ENCODE data around the gene GYS1. TPM values are rescaled to one million over a fixed set of nuclear protein-coding genes. Genes with fewer than 3 reads are reported as not detected.

The GYS1 gene
- total and polyA plus RNA-seq, 2 of the 8 experiments (the other 6 are each of a cell fraction or from before 2014, with no cell fraction given): 30.0 to 38.7 TPM

DNA sequence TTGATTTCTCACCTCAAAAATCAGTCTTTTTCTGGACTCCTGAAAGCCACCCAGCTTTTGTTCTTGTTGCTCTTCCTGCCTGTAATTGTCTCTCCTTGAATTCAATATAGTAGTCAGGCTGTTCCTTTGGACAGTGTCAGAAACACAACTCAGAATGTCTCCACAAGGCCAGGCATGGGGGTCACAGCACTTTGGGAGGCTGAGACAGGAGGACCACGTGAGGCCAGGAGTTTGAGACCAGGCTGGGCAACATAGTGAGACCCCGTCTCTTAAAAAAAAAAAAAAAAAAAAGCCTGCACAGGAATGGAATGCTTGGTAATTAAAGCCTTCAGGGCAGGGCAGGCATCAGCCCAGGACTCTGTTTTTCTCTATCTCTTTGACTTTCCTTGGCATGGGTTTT lies 47.3 kb downstream of the GYS1 start:
- ChIA-PET CTCF (ENCODE audit: partially characterized antibody) (interaction anchor here (0.6 to 1.1 kb wide), 3 partner anchors 10 to 132 kb away, joined by 3 to 4 read pairs (median 3); no protein-coding TSS in a partner anchor), POLR2A (ENCODE audit: partially characterized antibody) (interaction anchor here (0.6 to 2.3 kb wide), 6 partner anchors 18 to 73 kb away, joined by 3 to 6 read pairs (median 5); partner anchors contain the start of genes FTL and PPP1R15A)
- Histone ChIP-seq H2AK5ac (ENCODE audit: low read depth, low read length) (no peak overlapping the region), H3K18ac (ENCODE audit: extremely low read depth, low read length) (no peak overlapping the region), H2BK120ac (replicated peaks; ENCODE audit: low read depth, low read length) (no peak overlapping the region), H3K9me3 (ENCODE audit: insufficient read depth in 2 of 2, low read depth in 1 of 2, low read length in 1 of 2) (no peaks in the 10 kb centered on the region), H3K4me3 (ENCODE audit: extremely low read depth in 1 of 4, insufficient read depth in 2 of 4, low read depth in 3 of 4, low read length in 4 of 4) (no peak overlapping the region), H4K20me1 (replicated peaks in 1 of 2; ENCODE audit: control insufficient read depth in 1 of 2, insufficient read depth in 2 of 2, low read length in 2 of 2) (peaks cover 0 to 2% of the 10 kb centered on the region in 2 experiments), H3K27ac (ENCODE audit: low read depth, low read length) (no peak overlapping the region), H3K79me2 (ENCODE audit: control insufficient read depth in 1 of 2, insufficient read depth in 2 of 2, low read length in 2 of 2) (no peaks in the 10 kb centered on the region), H4K8ac (ENCODE audit: extremely low read depth, insufficient read depth, low read length) (no peak overlapping the region), H3K79me1 (ENCODE audit: low read depth, low read length) (no peaks in the 10 kb centered on the region), H3K4ac (replicated peaks; ENCODE audit: insufficient read length, low read depth, low read length) (no peak overlapping the region), H3K4me2 (ENCODE audit: insufficient read depth in 1 of 2, low read depth in 2 of 2, low read length in 2 of 2) (no peak overlapping the region), H2BK20ac (ENCODE audit: low read length) (no peak overlapping the region), H2BK5ac (ENCODE audit: low read depth, low read length) (no peak overlapping the region), H2BK15ac (ENCODE audit: low read length) (no peak overlapping the region), H4K5ac (ENCODE audit: insufficient read length, low read depth, low read length) (no peak overlapping the region), H4K91ac (replicated peaks; ENCODE audit: insufficient read length, low read length) (no peak overlapping the region), H3K23me2 (ENCODE audit: low read depth, low read length) (no peaks in the 10 kb centered on the region), H3K4me1 (replicated peaks in 1 of 4; ENCODE audit: control insufficient read depth in 3 of 4, insufficient read depth in 4 of 4, low read length in 3 of 4) (0 out of 7 replicates have a peak, but pooled peaks cover 0 to 2% (median 0%) of the 10 kb centered on the region in 4 experiments), H3K23ac (ENCODE audit: insufficient read length) (no peak overlapping the region), H3K56ac (replicated peaks; ENCODE audit: insufficient read length, low read depth, low read length) (no peak overlapping the region), H3K36me3 (ENCODE audit: control insufficient read depth in 2 of 4, insufficient read depth in 4 of 4, low read length in 3 of 4) (no peaks in the 10 kb centered on the region), H2BK12ac (ENCODE audit: low read depth, low read length) (no peak overlapping the region), H3K14ac (ENCODE audit: insufficient read length) (no peak overlapping the region), H3K9ac (replicated peaks in 1 of 4; ENCODE audit: extremely low read depth in 1 of 4, low read depth in 3 of 4, low read length in 3 of 4) (no peak overlapping the region), H3K27me3 (replicated peaks in 1 of 4; ENCODE audit: control insufficient read depth in 3 of 4, extremely low read depth in 1 of 4, insufficient read depth in 3 of 4, low read length in 3 of 4) (no peaks in the 10 kb centered on the region), H2AFZ (ENCODE audit: low read length) (no peak overlapping the region)
- DNase-seq (ENCODE audit: low read depth in 1 of 2, low spot score in 2 of 2): no peak
- TF ChIP-seq SIX5 (IDR thresholded peaks at IDR 0.05; ENCODE audit: low read depth, low read length) (no peak), KDM5A (IDR thresholded peaks at IDR 0.05; ENCODE audit: low read length) (no peak), CHD1 (IDR thresholded peaks at IDR 0.05; ENCODE audit: low read depth, low read length) (no peak), MAFK (IDR thresholded peaks at IDR 0.05; ENCODE audit: low read depth, low read length) (no peak), SP4 (IDR thresholded peaks at IDR 0.05; ENCODE audit: low read length) (no peak), CHD2 (IDR thresholded peaks at IDR 0.05; ENCODE audit: low read length) (no peak)
- no peak for FAIRE-seq
- 100% methylated on average over 1 of the region's 2 CpGs; no CpG with 5 or more reads in 1 of the 2 experiments for WGBS, 2 experiments (ENCODE audit: extremely low coverage in 1 of 2, insufficient coverage in 1 of 2, insufficient read length in 1 of 2, insufficient replicate concordance in 2 of 2, low coverage in 1 of 2, low lambda C conversion rate in 2 of 2, missing lambda C conversion rate in 1 of 2)

All from H1 (cell line).